ENCODE results near the gene NAV2. TPM values are rescaled to one million over a fixed set of nuclear protein-coding genes. Genes with fewer than 3 reads are reported as not detected.

The NAV2 gene
- polyA plus RNA-seq, 1 donor from 2014 or later, result 3.0 TPM

GRCh38 chr11:20087118-20087521 lies 374.5 kb downstream of the NAV2 start:
- Histone ChIP-seq H4K20me1 (ENCODE audit: insufficient read depth) (no peaks in the 10 kb centered on the region), H3K9ac (ENCODE audit: low read length) (no peak overlapping the region), H3K9me3 (ENCODE audit: low read length) (no peaks in the 10 kb centered on the region), H2AFZ (ENCODE audit: low read depth, low read length) (no peak overlapping the region), H3K79me2 (replicated peaks; ENCODE audit: insufficient read depth, low read length) (no peaks in the 10 kb centered on the region), H3F3A (ENCODE audit: insufficient read depth, low read length, poor library complexity, severe bottlenecking) (no peaks in the 10 kb centered on the region), H3K4me2 (ENCODE audit: low read length) (no peak overlapping the region), H3K27ac (ENCODE audit: low read length) (no peak overlapping the region), H3K4me3 (ENCODE audit: low read length) (no peak overlapping the region), H3K36me3 (ENCODE audit: insufficient read depth, low read length) (no peaks in the 10 kb centered on the region), H3K27me3 (ENCODE audit: insufficient read depth, low read depth, low read length) (no peaks in the 10 kb centered on the region), H3K9me2 (ENCODE audit: insufficient read depth, low read length) (no peaks in the 10 kb centered on the region)
- TF ChIP-seq RAD21 (conservative IDR thresholded peaks at IDR 0.05) (no peak), EP300 (conservative IDR thresholded peaks at IDR 0.05; ENCODE audit: poor library complexity, severe bottlenecking) (no peak), POLR2AphosphoS5 (IDR thresholded peaks at IDR 0.05) (no peak)

GRCh38 chr11:20088397-20089225 lies 376.0 kb downstream of the NAV2 start:
- no peaks in the 10 kb centered on the region for H3F3A ChIP-seq (ENCODE audit: insufficient read depth, low read length, poor library complexity, severe bottlenecking)
- H3K79me2 ChIP-seq (replicated peaks; ENCODE audit: insufficient read depth, low read length), result no peaks in the 10 kb centered on the region
- TF ChIP-seq EZH2 (IDR thresholded peaks at IDR 0.05; ENCODE audit: borderline replicate concordance, insufficient read depth, low read length, poor library complexity, severe bottlenecking), result no peak
- TF ChIP-seq SMC3 (conservative IDR thresholded peaks at IDR 0.05; ENCODE audit: poor library complexity), result no peak
- TF ChIP-seq MXI1 (conservative IDR thresholded peaks at IDR 0.05; ENCODE audit: poor library complexity, severe bottlenecking), result no peak
- TF ChIP-seq CTCF (IDR thresholded peaks at IDR 0.05; ENCODE audit: poor library complexity, severe bottlenecking), result no peak
- TF ChIP-seq REST (IDR thresholded peaks at IDR 0.05; ENCODE audit: borderline replicate concordance), result no peak
- TF ChIP-seq EP300 (conservative IDR thresholded peaks at IDR 0.05; ENCODE audit: poor library complexity, severe bottlenecking), result no peak
- no peak for TF ChIP-seq POLR2AphosphoS5 (IDR thresholded peaks at IDR 0.05)
- no peak for TF ChIP-seq TAF1 (IDR thresholded peaks at IDR 0.05; ENCODE audit: low read depth)
- TF ChIP-seq RAD21 (conservative IDR thresholded peaks at IDR 0.05), result no peak
- H3K36me3 ChIP-seq (ENCODE audit: insufficient read depth, low read length), result no peaks in the 10 kb centered on the region
- no peaks in the 10 kb centered on the region for H3K9me2 ChIP-seq (ENCODE audit: insufficient read depth, low read length)
- no peak overlapping the region for H3K4me2 ChIP-seq (ENCODE audit: low read length)
- no peaks in the 10 kb centered on the region for H4K20me1 ChIP-seq (ENCODE audit: insufficient read depth)
- no peak overlapping the region for H3K27ac ChIP-seq (ENCODE audit: low read length)
- H3K9me3 ChIP-seq (ENCODE audit: low read length), result no peaks in the 10 kb centered on the region
- H3K4me3 ChIP-seq (ENCODE audit: low read length), result no peak overlapping the region
- H3K27me3 ChIP-seq (ENCODE audit: insufficient read depth, low read depth, low read length), result no peaks in the 10 kb centered on the region
- H3K9ac ChIP-seq (ENCODE audit: low read length), result no peak overlapping the region
- H2AFZ ChIP-seq (ENCODE audit: low read depth, low read length), result no peak overlapping the region

Data from neural cell (in vitro differentiated cells).